Stimulated activated CD4-positive, alpha-beta T cell treated with anti-CD3 and anti-CD28 coated beads, Interleukin-12 subunit alpha, Interleukin-12 subunit beta, amount 100 ng/mL, for 48 hours (primary cell): Measurements from ENCODE around the gene TXK.

Source experiments
- DNase-seq, 3 donors: peaks; one replicate each; pipeline ENCODE4 v3.0.0-alpha.2; 2020; ENCODE audit warnings: low read depth in 2 of 3, low spot score in 1 of 3

Gene TXK

GRCh38 chr4:48025005-48025404 is 109.0 kb downstream of the TXK start:
- DNase-seq, result no peak

GRCh38 chr4:48024522-48024921 is 109.5 kb downstream of the TXK start:
- DNase-seq, result no peak

- DNase-seq, result no peak
Measured at GRCh38 chr4:48022192-48022799, 111.8 kb downstream of the TXK start.

- no peak for DNase-seq
Measured at GRCh38 chr4:48021100-48021499, 113.0 kb downstream of the TXK start.

- no peak for DNase-seq
Measured at GRCh38 chr4:48018112-48018511, 115.9 kb downstream of the TXK start.

- peak in 2 of 3 donors; percentile 29 to 35 for DNase-seq
Measured at GRCh38 chr4:48017108-48017571, 116.9 kb downstream of the TXK start.
